H1 (cell line): Measurements from ENCODE around the gene CR2. TPM values are rescaled to one million over a fixed set of nuclear protein-coding genes. Genes with fewer than 3 reads are reported as not detected.
"Not testable (repeated sequence)": the region's sequence is repeated elsewhere in the genome, so short reads cannot be mapped to it uniquely, and the experiment has no call there.

Experiments used
- CTCF ChIA-PET: fragments of 300-600 bp; sonication (Branson Sonifier 250); formaldehyde crosslinking; loops from one replicate; lab custom pipeline; 2021; ENCODE audit not compliant: partially characterized antibody; lab: Charles Lee
- POLR2A ChIA-PET: fragments of 300-600 bp; sonication (Branson Sonifier 250); formaldehyde crosslinking; loops from one replicate; lab custom pipeline; 2021; ENCODE audit warnings: inconsistent platforms; ENCODE audit not compliant: partially characterized antibody; lab: Charles Lee
- DNase-seq, 2 experiments: peaks; one replicate each; pipeline versions ENCODE4 v3.0.0 to v3.0.0-alpha.2; 2010 to 2022; ENCODE audit warnings: low spot score in 2 of 2, low read depth in 1 of 2, mixed read lengths in 1 of 2
- FAIRE-seq: peaks from 2 replicates; lab custom pipeline; 2011; peaks lifted over from hg19 to GRCh38; lab: Jason Lieb, UNC
- H2AFZ ChIP-seq: 2 replicates; pipeline ENCODE4 v1.8.1; 2012; ENCODE audit warnings: low read length, inconsistent platforms
- H2AK5ac ChIP-seq: 2 replicates; pipeline ENCODE4 v1.6.1; 2013; ENCODE audit warnings: low read depth, low read length
- H2BK120ac ChIP-seq: replicated peaks from 2 replicates; pipeline ENCODE3; 2013; ENCODE audit warnings: low read depth, low read length, inconsistent platforms
- H2BK12ac ChIP-seq: 2 replicates; pipeline ENCODE4 v1.6.1; 2013; ENCODE audit warnings: low read depth, low read length
- H2BK15ac ChIP-seq: 2 replicates; pipeline ENCODE4 v1.6.1; 2013; ENCODE audit warnings: low read length
- H2BK20ac ChIP-seq: 2 replicates; pipeline ENCODE4 v1.6.1; 2013; ENCODE audit warnings: low read length
- H2BK5ac ChIP-seq: 2 replicates; pipeline ENCODE4 v1.6.1; 2013; ENCODE audit warnings: low read depth, low read length
- H3K14ac ChIP-seq: 2 replicates; pipeline ENCODE4 v1.6.1; 2013; ENCODE audit warnings: inconsistent platforms; ENCODE audit not compliant: insufficient read length
- H3K18ac ChIP-seq: 2 replicates; pipeline ENCODE4 v1.6.1; 2013; ENCODE audit warnings: low read length; ENCODE audit errors: extremely low read depth
- H3K23ac ChIP-seq: 2 replicates; pipeline ENCODE4 v1.6.1; 2013; ENCODE audit warnings: inconsistent platforms; ENCODE audit not compliant: insufficient read length
- H3K23me2 ChIP-seq: 2 replicates; pipeline ENCODE4 v1.6.1; 2013; ENCODE audit warnings: low read depth, low read length
- H3K27ac ChIP-seq: 2 replicates; pipeline ENCODE4 v1.6.1; 2011; ENCODE audit warnings: low read depth, low read length, inconsistent platforms
- H3K27me3 ChIP-seq, 4 experiments: replicated peaks in 1 of 4; 1 replicate in 1 of 4; 2 replicates in 3 of 4; pipeline versions ENCODE4 v1.6.1 to v1.8.1; 2011 to 2013; ENCODE audit warnings: low read length in 3 of 4, mild to moderate bottlenecking in 3 of 4, inconsistent platforms in 2 of 4, mixed read lengths in 2 of 4, moderate library complexity in 1 of 4; ENCODE audit not compliant: control insufficient read depth in 3 of 4, insufficient read depth in 3 of 4; ENCODE audit errors: extremely low read depth in 1 of 4
- H3K36me3 ChIP-seq, 4 experiments: 2 replicates each; pipeline versions ENCODE4 v1.6.1 to v1.8.1; 2011 to 2013; ENCODE audit warnings: mild to moderate bottlenecking in 4 of 4, low read length in 3 of 4, moderate library complexity in 2 of 4, control low read depth in 1 of 4, inconsistent platforms in 1 of 4; ENCODE audit not compliant: insufficient read depth in 4 of 4, control insufficient read depth in 2 of 4
- H3K4ac ChIP-seq: replicated peaks from 2 replicates; pipeline ENCODE3; 2013; ENCODE audit warnings: low read length, low read depth, mixed read lengths, inconsistent platforms; ENCODE audit not compliant: insufficient read length
- H3K4me1 ChIP-seq, 4 experiments: replicated peaks in 1 of 4; 1 replicate in 1 of 4; 2 replicates in 3 of 4; pipeline versions ENCODE4 v1.6.1 to v1.8.1; 2011 to 2013; ENCODE audit warnings: low read length in 3 of 4, inconsistent platforms in 2 of 4, mixed read lengths in 1 of 4; ENCODE audit not compliant: insufficient read depth in 4 of 4, control insufficient read depth in 3 of 4
- H3K4me2 ChIP-seq, 2 experiments: 2 replicates each; pipeline versions ENCODE4 v1.6.1 to v1.8.1; 2011 to 2013; ENCODE audit warnings: low read depth in 2 of 2, low read length in 2 of 2, control low read depth in 1 of 2, inconsistent platforms in 1 of 2, mild to moderate bottlenecking in 1 of 2; ENCODE audit not compliant: insufficient read depth in 1 of 2
- H3K4me3 ChIP-seq, 4 experiments: fragments of 200-600, 300-600 bp in 1 of 4; sonication (generic), shearing (Covaris generic), sonication (Bioruptor Twin) in 1 of 4; 2 replicates each; pipeline versions ENCODE4 v1.5.1 to v1.8.1; 2011 to 2016; ENCODE audit warnings: low read length in 4 of 4, low read depth in 3 of 4, control low read depth in 2 of 4, inconsistent platforms in 2 of 4, mild to moderate bottlenecking in 2 of 4, mixed read lengths in 1 of 4, moderate library complexity in 1 of 4; ENCODE audit not compliant: insufficient read depth in 2 of 4; ENCODE audit errors: extremely low read depth in 1 of 4
- H3K56ac ChIP-seq: replicated peaks from 2 replicates; pipeline ENCODE3; 2013; ENCODE audit warnings: low read depth, mild to moderate bottlenecking, mixed read lengths, low read length, inconsistent platforms; ENCODE audit not compliant: insufficient read length
- H3K79me1 ChIP-seq: 2 replicates; pipeline ENCODE4 v1.6.1; 2013; ENCODE audit warnings: low read depth, low read length, control low read depth
- H3K79me2 ChIP-seq, 2 experiments: 2 replicates each; pipeline versions ENCODE4 v1.6.1 to v1.8.1; 2012 to 2013; ENCODE audit warnings: low read length in 2 of 2, mild to moderate bottlenecking in 2 of 2, inconsistent platforms in 1 of 2; ENCODE audit not compliant: insufficient read depth in 2 of 2, control insufficient read depth in 1 of 2
- H3K9ac ChIP-seq, 4 experiments: replicated peaks in 1 of 4; 1 replicate in 1 of 4; 2 replicates in 3 of 4; pipeline versions ENCODE4 v1.6.1 to v1.8.1; 2011 to 2013; ENCODE audit warnings: low read depth in 3 of 4, low read length in 3 of 4, control low read depth in 2 of 4, mild to moderate bottlenecking in 2 of 4, moderate library complexity in 2 of 4, inconsistent platforms in 1 of 4; ENCODE audit errors: extremely low read depth in 1 of 4
- H3K9me3 ChIP-seq, 2 experiments: 2 replicates each; pipeline versions ENCODE4 v1.6.1 to v1.8.1; 2012 to 2013; ENCODE audit warnings: mild to moderate bottlenecking in 2 of 2, moderate library complexity in 2 of 2, control low read depth in 1 of 2, inconsistent platforms in 1 of 2, low read depth in 1 of 2, low read length in 1 of 2, mixed read lengths in 1 of 2; ENCODE audit not compliant: insufficient read depth in 2 of 2
- H4K20me1 ChIP-seq, 2 experiments: replicated peaks in 1 of 2; 2 replicates each; pipeline versions ENCODE3 to v1.8.1; 2011 to 2013; ENCODE audit warnings: inconsistent platforms in 2 of 2, low read length in 2 of 2, mild to moderate bottlenecking in 1 of 2; ENCODE audit not compliant: insufficient read depth in 2 of 2, control insufficient read depth in 1 of 2
- H4K5ac ChIP-seq: 2 replicates; pipeline ENCODE4 v1.6.1; 2013; ENCODE audit warnings: low read length, low read depth, mixed read lengths, inconsistent platforms; ENCODE audit not compliant: insufficient read length
- H4K8ac ChIP-seq: 2 replicates; pipeline ENCODE4 v1.8.0; 2013; ENCODE audit warnings: mild to moderate bottlenecking, moderate library complexity, low read length, inconsistent platforms; ENCODE audit not compliant: insufficient read depth; ENCODE audit errors: extremely low read depth
- H4K91ac ChIP-seq: replicated peaks from 2 replicates; pipeline ENCODE3; 2013; ENCODE audit warnings: low read length, mixed read lengths, inconsistent platforms; ENCODE audit not compliant: insufficient read length
- WGBS, 2 experiments: shearing (Covaris generic) in 1 of 2; methylation state at CpG; one replicate each; pipeline versions ENCODE4 v1.1.6 to v1.1.7; 2013 to 2015; ENCODE audit warnings: low lambda C conversion rate in 2 of 2, mixed read lengths in 2 of 2, inconsistent platforms in 1 of 2, low coverage in 1 of 2, missing lambda C conversion rate in 1 of 2; ENCODE audit not compliant: insufficient replicate concordance in 2 of 2, insufficient coverage in 1 of 2, insufficient read length in 1 of 2; ENCODE audit errors: extremely low coverage in 1 of 2, missing lambda C conversion rate in 1 of 2; 5-methylcytosine and 5-hydroxymethylcytosine counted together
- polyA plus RNA-seq, 7 experiments: library from polyadenylated mRNA; depleted of rRNA in 3 of 7; stranded (reverse) in 5 of 7; unstranded in 2 of 7; fragments of >200 nt in 5 of 7; fragments of 200-250 nt in 2 of 7; gene quantifications; 1 replicate in 5 of 7; 2 replicates in 1 of 7; 4 replicates in 1 of 7; pipeline versions ENCODE4 v1.2.1 to v1.2.3, GENCODE V29; 2011 to 2013; ENCODE audit warnings: missing spikeins in 2 of 7, mixed read lengths in 2 of 7
- total RNA-seq: library from RNA; stranded (reverse); fragmentation: NEBNext Ultra II Directional; extraction: Animal tissue kit (Norgen Biotek cat#: 25700); gene quantifications from 2 replicates; pipeline ENCODE4 v1.2.1, GENCODE V29; 2021

CR2 gene
- total and polyA plus RNA-seq, 2 of the 8 experiments (the other 6 are each of a cell fraction or from before 2014, with no cell fraction given): 1.7 to 3.0 TPM

DNA sequence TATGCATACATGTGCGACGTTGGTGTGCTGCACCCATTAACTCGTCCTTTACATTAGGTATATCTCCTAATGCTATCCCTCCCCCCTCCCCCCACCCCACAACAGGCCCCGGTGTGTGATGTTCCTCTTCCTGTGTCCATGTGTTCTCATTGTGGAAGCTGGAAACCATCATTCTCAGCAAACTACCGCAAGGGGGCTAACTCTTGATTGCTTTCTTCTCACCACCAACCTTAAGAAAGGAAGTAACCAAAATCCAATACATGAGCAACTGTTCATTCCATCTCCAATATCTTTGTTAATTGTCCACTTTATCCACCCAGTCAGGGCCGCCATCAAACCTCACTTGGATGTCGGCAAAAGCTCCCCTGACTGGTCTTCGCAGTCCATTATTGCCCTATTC lies 41.2 kb downstream of the CR2 start:
- Histone ChIP-seq H3K4me3 (peak overlapping the region in 2 of 4 experiments; percentile 65 to 83; a peak in 3 of 8 replicates), H3K27me3 (peaks cover 4 to 23% (median 19%) of the 10 kb centered on the region in 4 experiments; a peak in 6 of 7 replicates)
- DNase-seq: not testable (repeated sequence)

More for the DNA sequence above, 41.2 kb downstream of the CR2 start:
- H2BK12ac ChIP-seq, H2BK5ac ChIP-seq, H4K8ac ChIP-seq, H3K23ac ChIP-seq, H3K9ac ChIP-seq, H3K4ac ChIP-seq, H3K79me2 ChIP-seq, H2BK15ac ChIP-seq, H3K14ac ChIP-seq, H2AFZ ChIP-seq, H3K27ac ChIP-seq, H4K91ac ChIP-seq, H3K79me1 ChIP-seq, H4K20me1 ChIP-seq, H2BK120ac ChIP-seq, H2BK20ac ChIP-seq, H3K56ac ChIP-seq, H3K9me3 ChIP-seq, H4K5ac ChIP-seq, H3K23me2 ChIP-seq, FAIRE-seq, H3K4me1 ChIP-seq, H3K36me3 ChIP-seq, H3K18ac ChIP-seq, H2AK5ac ChIP-seq: not testable (repeated sequence)
- ChIA-PET POLR2A (interaction anchor here (0.5 to 2.1 kb wide), 6 partner anchors 16 to 302 kb away, joined by 3 to 7 read pairs (median 5); partner anchors contain the start of genes CD55 and CR2), CTCF (interaction anchor here (0.7 to 1.0 kb wide), 5 partner anchors 8 to 117 kb away, joined by 3 to 5 read pairs (median 3); no protein-coding TSS in a partner anchor)
- H3K4me2 ChIP-seq: peak overlapping the region; percentile 94 to 95; a peak in 2 of 4 replicates
- 86% methylated on average over 4 of the region's 8 CpGs; no CpG with 5 or more reads in 1 of the 2 experiments for WGBS, 2 experiments
